SU-DHL-6 (cell line): ENCODE measurements around the gene SRGN.

Experiments
- H2AFZ ChIP-seq: fragments of 200-600 bp; sonication (generic); 2 replicates; pipeline ENCODE4 v1.6.1; 2014; ENCODE audit warnings: low read depth, mild to moderate bottlenecking, moderate library complexity, mixed read lengths, antibody characterized with exemption, low read length; ENCODE audit not compliant: severe bottlenecking
- H3F3A ChIP-seq: fragments of 200-600 bp; shearing (Covaris generic); 2 replicates; pipeline ENCODE4 v1.6.0; 2016; ENCODE audit warnings: antibody characterized with exemption, mild to moderate bottlenecking; ENCODE audit not compliant: insufficient read depth
- H3K27ac ChIP-seq: fragments of 200-600 bp; sonication (generic); 2 replicates; pipeline ENCODE4 v1.5.1; 2016; ENCODE audit warnings: low read depth, mild to moderate bottlenecking, low read length, moderate library complexity, mixed read lengths
- H3K27me3 ChIP-seq: fragments of 200-600 bp; sonication (generic), shearing (Covaris generic); 2 replicates; pipeline ENCODE4 v1.6.0; 2014; ENCODE audit warnings: mild to moderate bottlenecking, low read length
- H3K36me3 ChIP-seq: fragments of 200-600 bp; sonication (generic); 2 replicates; pipeline ENCODE4 v1.6.1; 2014; ENCODE audit warnings: mild to moderate bottlenecking, low read length, mixed read lengths
- H3K4me2 ChIP-seq: fragments of 300-600, 200-600 bp; shearing (Covaris generic), sonication (generic); 2 replicates; pipeline ENCODE4 v1.6.0; 2014; ENCODE audit warnings: low read length, low read depth, mild to moderate bottlenecking; ENCODE audit not compliant: poor library complexity, severe bottlenecking
- H3K4me3 ChIP-seq: fragments of 200-600 bp; sonication (generic); 2 replicates; pipeline ENCODE4 v1.5.1; 2014; ENCODE audit warnings: antibody characterized with exemption, low read length, mild to moderate bottlenecking, mixed read lengths; ENCODE audit not compliant: insufficient read depth, poor library complexity, severe bottlenecking
- H3K79me2 ChIP-seq: fragments of 200-600 bp; sonication (generic); 2 replicates; pipeline ENCODE4 v1.6.1; 2014; ENCODE audit warnings: mild to moderate bottlenecking, low read length, moderate library complexity; ENCODE audit not compliant: insufficient read depth
- H3K9ac ChIP-seq: fragments of 200-600 bp; sonication (generic); 2 replicates; pipeline ENCODE4 v1.7.0; 2014; ENCODE audit warnings: mild to moderate bottlenecking, low read length
- H3K9me2 ChIP-seq: fragments of 200-600 bp; sonication (generic); replicated peaks from 2 replicates; pipeline ENCODE4 v1.6.1; 2014; ENCODE audit warnings: low read length; ENCODE audit not compliant: insufficient read depth
- H3K9me3 ChIP-seq: fragments of 200-600 bp; sonication (generic); 2 replicates; pipeline ENCODE4 v1.6.1; 2014; ENCODE audit warnings: low read length, mixed read lengths; ENCODE audit not compliant: insufficient read depth
- H4K20me1 ChIP-seq: fragments of 200-600 bp; sonication (generic); 2 replicates; pipeline ENCODE4 v1.6.1; 2014; ENCODE audit warnings: low read depth, mild to moderate bottlenecking, antibody characterized with exemption, low read length, moderate library complexity, mixed read lengths
- CTCF ChIP-seq: fragments of 200-600 bp; sonication (generic); IDR thresholded peaks from one replicate; pipeline ENCODE4 v1.5.1; 2017; ENCODE audit warnings: antibody characterized with exemption, mild to moderate bottlenecking, low read length, moderate library complexity; ENCODE audit not compliant: insufficient read depth, poor library complexity, severe bottlenecking
- EZH2phosphoT487 ChIP-seq: fragments of 200-600 bp; sonication (generic), shearing (Covaris generic); conservative IDR thresholded peaks from 2 replicates; pipeline ENCODE4 v1.6.1; 2018; ENCODE audit warnings: mild to moderate bottlenecking, antibody characterized with exemption, low read length, moderate library complexity, mixed read lengths

The SRGN gene

DNA sequence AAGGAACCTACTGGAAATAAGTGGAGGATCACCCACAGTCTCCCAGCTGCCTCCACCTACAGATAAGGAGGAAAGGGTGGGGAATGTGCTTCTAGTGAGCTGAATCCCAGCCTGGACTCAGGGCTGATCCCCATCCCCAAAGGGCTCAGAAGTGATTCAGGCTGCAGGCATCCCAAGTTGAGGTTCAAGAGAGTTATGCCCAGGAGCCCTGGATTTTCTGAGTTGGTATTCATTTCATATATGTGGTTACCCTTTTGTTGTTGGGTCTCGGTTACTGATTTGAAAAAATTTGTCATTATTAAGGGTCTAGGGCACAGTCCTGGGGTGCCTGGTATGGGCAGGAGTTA, 30.0 kb upstream of the SRGN start:
- Histone ChIP-seq H2AFZ (no peak overlapping the region), H3K79me2 (no peaks in the 10 kb centered on the region), H3K27ac (no peak overlapping the region), H3K9ac (no peak overlapping the region), H3K9me2 (no peaks in the 10 kb centered on the region), H3K9me3 (no peaks in the 10 kb centered on the region), H3K4me3 (no peak overlapping the region), H3K27me3 (no peaks in the 10 kb centered on the region), H4K20me1 (no peaks in the 10 kb centered on the region), H3K36me3 (no peaks in the 10 kb centered on the region), H3F3A (no peaks in the 10 kb centered on the region), H3K4me2 (no peak overlapping the region)
- TF ChIP-seq CTCF = no peak
- TF ChIP-seq EZH2phosphoT487 = no peak

- TF ChIP-seq CTCF (no peak), EZH2phosphoT487 (no peak)
- Histone ChIP-seq H3K79me2 (no peaks in the 10 kb centered on the region), H4K20me1 (no peaks in the 10 kb centered on the region), H3K36me3 (no peaks in the 10 kb centered on the region), H3K27ac (no peak overlapping the region), H3K4me3 (no peak overlapping the region), H3K9me3 (no peaks in the 10 kb centered on the region), H3F3A (no peaks in the 10 kb centered on the region), H3K4me2 (no peak overlapping the region), H3K27me3 (no peaks in the 10 kb centered on the region), H3K9me2 (no peaks in the 10 kb centered on the region), H3K9ac (no peak overlapping the region), H2AFZ (no peak overlapping the region)
These were observed 27.6 kb upstream of the SRGN start for GRCh38 chr10:69060127-69060798.

GRCh38 chr10:69061305-69062161, 26.4 kb upstream of the SRGN start:
- Histone ChIP-seq H3K27me3 (no peaks in the 10 kb centered on the region), H3K9ac (no peak overlapping the region), H3K9me3 (no peaks in the 10 kb centered on the region), H2AFZ (no peak overlapping the region), H3K27ac (no peak overlapping the region), H3K4me2 (no peak overlapping the region), H3K79me2 (no peaks in the 10 kb centered on the region), H3K36me3 (no peaks in the 10 kb centered on the region), H3K4me3 (no peak overlapping the region), H3F3A (no peaks in the 10 kb centered on the region), H3K9me2 (no peaks in the 10 kb centered on the region), H4K20me1 (no peaks in the 10 kb centered on the region)
- no peak for TF ChIP-seq EZH2phosphoT487
- no peak for TF ChIP-seq CTCF
